OCI-LY1 (cell line): ENCODE results near the gene UBAP2L.

Experiments used
- CTCF ChIP-seq: fragments of 200-600 bp; sonication (generic), shearing (Covaris generic); IDR thresholded peaks from 2 replicates; pipeline ENCODE4 v1.5.1; 2017; ENCODE audit warnings: mild to moderate bottlenecking, antibody characterized with exemption, low read length, moderate library complexity, mixed read lengths
- EZH2 ChIP-seq: fragments of 200-600 bp; sonication (generic), shearing (Covaris generic); IDR thresholded peaks from 2 replicates; pipeline ENCODE4 v1.8.0; 2017; ENCODE audit warnings: borderline replicate concordance, mixed run types, mild to moderate bottlenecking, antibody characterized with exemption, low read length, moderate library complexity, mixed read lengths

GRCh38 chr1:154241703-154242351 lies 21.1 kb downstream of the UBAP2L start:
- no peak for TF ChIP-seq CTCF
- TF ChIP-seq EZH2 = no peak
